ENCODE measurements around the gene SLC12A5.
A peak's percentile ranks its signal among the peaks of the same experiment; 100 is the strongest.
"Not testable (repeated sequence)": the region's sequence is repeated elsewhere in the genome, so short reads cannot be mapped to it uniquely, and the experiment has no call there.

SLC12A5 gene

GRCh38 chr20:46091622-46092535 lies 62.9 kb downstream of the SLC12A5 start:
- intact Hi-C loops (cut with DNase I) = not testable (repeated sequence)
- DNase-seq = peak in 2 of 10 donors; percentile 65 to 73

GRCh38 chr20:46093531-46093930 lies 64.5 kb downstream of the SLC12A5 start:
- no peak for DNase-seq
- intact Hi-C loops (cut with DNase I) = no loop called here

- intact Hi-C loops (cut with DNase I) = no loop called here
- peak in 4 of 10 donors; percentile 13 to 89 (median 80) for DNase-seq
These were observed 70.7 kb downstream of the SLC12A5 start for GRCh38 chr20:46099491-46100287.

GRCh38 chr20:46100444-46100843 lies 71.4 kb downstream of the SLC12A5 start:
- intact Hi-C loops (cut with DNase I) = not testable (repeated sequence)

GRCh38 chr20:46100988-46101387 lies 72.0 kb downstream of the SLC12A5 start:
- no peak for DNase-seq
- intact Hi-C loops (cut with DNase I) = no loop called here

More at GRCh38 chr20:46100444-46100843, 71.4 kb downstream of the SLC12A5 start:
- not testable (repeated sequence) for DNase-seq

- intact Hi-C loops (cut with DNase I) = no loop called here
- no peak for DNase-seq
These were observed 72.9 kb downstream of the SLC12A5 start for GRCh38 chr20:46101957-46102356.

- intact Hi-C loops (cut with DNase I) = no loop called here
- DNase-seq = peak in 1 of 10 donors; percentile 24
These were observed 73.9 kb downstream of the SLC12A5 start for GRCh38 chr20:46102940-46103339.

- DNase-seq = no peak
- intact Hi-C loops (cut with DNase I) = no loop called here
These were observed 75.2 kb downstream of the SLC12A5 start for GRCh38 chr20:46104262-46104661.

- intact Hi-C loops (cut with DNase I) = no loop called here
- DNase-seq = no peak
These were observed 78.0 kb downstream of the SLC12A5 start for GRCh38 chr20:46107061-46107460.

GRCh38 chr20:46108435-46108841 lies 79.4 kb downstream of the SLC12A5 start:
- intact Hi-C loops (cut with DNase I) = no loop called here
- DNase-seq = no peak

- intact Hi-C loops (cut with DNase I) = no loop called here
These were observed 80.0 kb downstream of the SLC12A5 start for GRCh38 chr20:46108976-46109375.

More at GRCh38 chr20:46108976-46109375, 80.0 kb downstream of the SLC12A5 start:
- peak in 1 of 10 donors; percentile 51 for DNase-seq

Measured in posterior cingulate gyrus (tissue), 11 donors.